HEK293 (cell line): ENCODE results near the gene CHM.
A peak's percentile ranks its signal among the peaks of the same experiment; 100 is the strongest.

Experiments used
- CTCF ChIA-PET: fragments of 350-600 bp; formaldehyde crosslinking; extraction: SDS; loops from one replicate; lab custom pipeline; 2021; ENCODE audit warnings: antibody characterized with exemption; lab: Yijun Ruan, JAX
- POLR2A ChIA-PET: fragments of 300-600 bp; formaldehyde crosslinking; extraction: SDS; loops from one replicate; lab custom pipeline; 2020; ENCODE audit warnings: antibody characterized with exemption, inconsistent platforms; lab: Yijun Ruan, JAX
- H3K27ac ChIP-seq: fragments of 200-500 bp; sonication (Bioruptor generic); 2 replicates; pipeline ENCODE4 v1.5.1; 2014; ENCODE audit warnings: low read depth, low read length, control low read depth, inconsistent platforms; ENCODE audit errors: extremely low read depth
- H3K36me3 ChIP-seq, 2 experiments: fragments of 200-500 bp in 1 of 2; sonication (Bioruptor generic) in 1 of 2; 1 replicate in 1 of 2; 2 replicates in 1 of 2; pipeline ENCODE4 v1.5.1; 2014 to 2017; ENCODE audit warnings: inconsistent platforms in 2 of 2, low read length in 2 of 2; ENCODE audit not compliant: control insufficient read depth in 2 of 2, insufficient read depth in 1 of 2
- H3K4me1 ChIP-seq: fragments of 200-500 bp; sonication (Bioruptor generic); 2 replicates; pipeline ENCODE4 v1.5.1; 2014; ENCODE audit warnings: mild to moderate bottlenecking, low read length, inconsistent platforms; ENCODE audit not compliant: control insufficient read depth, insufficient read depth
- H3K4me3 ChIP-seq: 2 replicates; pipeline ENCODE4 v1.5.1; 2011; ENCODE audit warnings: low read depth, mild to moderate bottlenecking, control low read depth, low read length, moderate library complexity
- H3K9me3 ChIP-seq: fragments of 200-500 bp; sonication (Bioruptor generic); 2 replicates; pipeline ENCODE4 v1.5.1; 2014; ENCODE audit warnings: low read depth, low read length, inconsistent platforms; ENCODE audit not compliant: control insufficient read depth, insufficient read depth
- ATF2 ChIP-seq: fragments of 450-650 bp; formaldehyde crosslinking; IDR thresholded peaks from 2 replicates; pipeline ENCODE4 v1.5.1; 2016; ENCODE audit warnings: missing biosample characterization, missing genetic modification characterization, low read depth
- GLI4 ChIP-seq: fragments of 450-650 bp; formaldehyde crosslinking; IDR thresholded peaks from 2 replicates; pipeline ENCODE4 v1.5.1; 2016; ENCODE audit warnings: missing biosample characterization, missing genetic modification characterization
- GLIS2 ChIP-seq: fragments of 450-650 bp; formaldehyde crosslinking; IDR thresholded peaks from 2 replicates; pipeline ENCODE4 v1.5.1; 2016; ENCODE audit warnings: missing biosample characterization, missing genetic modification characterization
- KLF17 ChIP-seq: fragments of 450-650 bp; formaldehyde crosslinking; IDR thresholded peaks from 2 replicates; pipeline ENCODE4 v1.5.1; 2016; ENCODE audit warnings: missing biosample characterization, missing genetic modification characterization
- MEIS1 ChIP-seq: sonication (generic); formaldehyde crosslinking; IDR thresholded peaks from 2 replicates; pipeline ENCODE4 v1.8.1; 2022; ENCODE audit warnings: missing genetic modification reagents, mild to moderate bottlenecking, borderline replicate concordance
- PRDM1 ChIP-seq: fragments of 450-650 bp; formaldehyde crosslinking; IDR thresholded peaks from 2 replicates; pipeline ENCODE4; 2016; ENCODE audit warnings: missing biosample characterization, missing genetic modification characterization
- SP2 ChIP-seq: fragments of 450-650 bp; formaldehyde crosslinking; IDR thresholded peaks from 2 replicates; pipeline ENCODE4 v1.5.1; 2016; ENCODE audit warnings: missing biosample characterization, missing genetic modification characterization
- ZBTB17 ChIP-seq: fragments of 450-650 bp; formaldehyde crosslinking; IDR thresholded peaks from 2 replicates; pipeline ENCODE4 v1.5.1; 2016; ENCODE audit warnings: missing biosample characterization, missing genetic modification characterization
- ZBTB48 ChIP-seq: fragments of 450-650 bp; formaldehyde crosslinking; IDR thresholded peaks from 2 replicates; pipeline ENCODE4 v1.5.1; 2016; ENCODE audit warnings: missing biosample characterization, missing genetic modification characterization
- ZFHX2 ChIP-seq: fragments of 450-650 bp; formaldehyde crosslinking; conservative IDR thresholded peaks from 2 replicates; pipeline ENCODE4 v1.5.1; 2016; ENCODE audit warnings: missing biosample characterization, missing genetic modification characterization
- ZFP3 ChIP-seq: fragments of 450-650 bp; formaldehyde crosslinking; IDR thresholded peaks from 2 replicates; pipeline ENCODE4 v1.5.1; 2016; ENCODE audit warnings: low read depth, missing biosample characterization, missing genetic modification characterization
- ZNF26 ChIP-seq: fragments of 450-650 bp; formaldehyde crosslinking; IDR thresholded peaks from 2 replicates; pipeline ENCODE4 v1.5.1; 2016; ENCODE audit warnings: missing biosample characterization, missing genetic modification characterization
- ZNF280D ChIP-seq: fragments of 450-650 bp; formaldehyde crosslinking; IDR thresholded peaks from 2 replicates; pipeline ENCODE4 v1.5.1; 2016; ENCODE audit warnings: missing biosample characterization, missing genetic modification characterization
- ZNF341 ChIP-seq: fragments of 450-650 bp; formaldehyde crosslinking; IDR thresholded peaks from 2 replicates; pipeline ENCODE4; 2016; ENCODE audit warnings: low read depth, missing biosample characterization, missing genetic modification characterization
- ZNF350 ChIP-seq: fragments of 450-650 bp; formaldehyde crosslinking; IDR thresholded peaks from 2 replicates; pipeline ENCODE4 v1.5.0; 2017; ENCODE audit warnings: missing biosample characterization, mild to moderate bottlenecking, missing genetic modification characterization
- ZNF433 ChIP-seq: fragments of 450-650 bp; formaldehyde crosslinking; IDR thresholded peaks from 2 replicates; pipeline ENCODE4 v1.5.1; 2016; ENCODE audit warnings: missing biosample characterization, missing genetic modification characterization, low read depth
- ZNF449 ChIP-seq: fragments of 450-650 bp; formaldehyde crosslinking; IDR thresholded peaks from 2 replicates; pipeline ENCODE4 v1.5.1; 2017; ENCODE audit warnings: missing biosample characterization, mild to moderate bottlenecking, missing genetic modification characterization, moderate library complexity
- ZNF473 ChIP-seq: fragments of 450-650 bp; formaldehyde crosslinking; IDR thresholded peaks from 2 replicates; pipeline ENCODE4 v1.5.1; 2017; ENCODE audit warnings: missing biosample characterization, missing genetic modification characterization
- ZNF521 ChIP-seq: fragments of 450-650 bp; formaldehyde crosslinking; IDR thresholded peaks from 2 replicates; pipeline ENCODE4 v1.5.1; 2017; ENCODE audit warnings: missing biosample characterization, mild to moderate bottlenecking, missing genetic modification characterization
- ZNF707 ChIP-seq: fragments of 450-650 bp; formaldehyde crosslinking; IDR thresholded peaks from 2 replicates; pipeline ENCODE4 v1.5.1; 2016; ENCODE audit warnings: missing biosample characterization, missing genetic modification characterization
- ZNF776 ChIP-seq: fragments of 450-650 bp; formaldehyde crosslinking; IDR thresholded peaks from 2 replicates; pipeline ENCODE4 v1.5.0; 2017; ENCODE audit warnings: missing biosample characterization, missing genetic modification characterization, borderline replicate concordance
- ZNF785 ChIP-seq: fragments of 450-650 bp; formaldehyde crosslinking; IDR thresholded peaks from 2 replicates; pipeline ENCODE4 v1.5.1; 2016; ENCODE audit warnings: missing biosample characterization, missing genetic modification characterization

CHM gene

GRCh38 chrX:85870585-85870984 lies 176.8 kb downstream of the CHM start:
- Histone ChIP-seq H3K4me3 (no peak overlapping the region), H3K4me1 (no peaks in the 10 kb centered on the region), H3K9me3 (no peaks in the 10 kb centered on the region; the same call in none of the 2 replicates), H3K27ac (no peak overlapping the region), H3K36me3 (no peaks in the 10 kb centered on the region)
- ChIA-PET CTCF (interaction anchor here (0.5 to 1.5 kb wide), 2 partner anchors 28 to 31 kb away, joined by 3 to 4 read pairs; no protein-coding TSS in a partner anchor), POLR2A (no interaction called here)
- TF ChIP-seq ZNF449 (tag by site-specific recombination) (no peak), ZNF785 (tag by site-specific recombination) (no peak), ZNF473 (tag by site-specific recombination) (no peak), ZBTB48 (tag by site-specific recombination) (no peak), ZNF350 (tag by site-specific recombination) (no peak), GLI4 (no peak), ZNF341 (tag by site-specific recombination) (no peak), ZNF776 (no peak), ZBTB17 (tag by site-specific recombination) (no peak), PRDM1 (tag by site-specific recombination) (no peak), ZFHX2 (no peak), MEIS1 (no peak), ATF2 (tag by site-specific recombination) (no peak), ZNF280D (no peak), ZNF433 (tag by site-specific recombination) (no peak), GLIS2 (no peak), SP2 (tag by site-specific recombination) (no peak), ZNF521 (tag by site-specific recombination) (no peak)
- TF ChIP-seq, all 188 proteins: peak for 0

GRCh38 chrX:85865324-85865723 lies 182.0 kb downstream of the CHM start:
- ChIA-PET CTCF (no interaction called here), POLR2A (no interaction called here)
- H3K9me3 ChIP-seq: no peaks in the 10 kb centered on the region; the same call in none of the 2 replicates
- TF ChIP-seq ZNF707: peak; percentile 96
- no peak for TF ChIP-seq KLF17
- no peak for TF ChIP-seq ZFP3 (tag by site-specific recombination)
- no peak for TF ChIP-seq ZNF26 (tag by site-specific recombination)
- no peaks in the 10 kb centered on the region for H3K4me1 ChIP-seq
- peaks cover 0 to 6% of the 10 kb centered on the region in 2 experiments; a peak in 1 of 3 replicates for H3K36me3 ChIP-seq
- no peak overlapping the region for H3K27ac ChIP-seq
- no peak overlapping the region for H3K4me3 ChIP-seq
